Endothelial cell of umbilical vein (primary cell): Measurements from ENCODE around the gene B9D2. TPM values are rescaled to one million over a fixed set of nuclear protein-coding genes. Genes with fewer than 3 reads are reported as not detected.

Source experiments
- BruUV-seq: library from RNA; stranded (reverse); fragments of 400-500 nt; replicated peaks from 2 replicates; lab custom pipeline; 2021; lab: Mats Ljungman, UMichigan
- CTCF ChIA-PET: fragments of 300-600, 350-600 bp; sonication (Branson Sonifier 250); formaldehyde crosslinking; loops from one replicate; lab custom pipeline; 2021; ENCODE audit warnings: antibody characterized with exemption, inconsistent platforms; lab: Charles Lee
- POLR2A ChIA-PET: fragments of 300-600, 350-600 bp; sonication (Branson Sonifier 250); formaldehyde crosslinking; loops from one replicate; lab custom pipeline; 2021; ENCODE audit warnings: antibody characterized with exemption, inconsistent platforms; lab: Charles Lee
- DNase-seq: peaks from one replicate; pipeline ENCODE4 v3.0.0-alpha.2; 2011; ENCODE audit warnings: low read depth, low spot score
- FAIRE-seq: peaks from 2 replicates; lab custom pipeline; 2011; peaks lifted over from hg19 to GRCh38; lab: Jason Lieb, UNC
- H2AFZ ChIP-seq: 2 replicates; pipeline ENCODE4 v1.6.0; 2012; ENCODE audit warnings: low read depth, low read length, control low read depth, inconsistent platforms
- H3K27ac ChIP-seq: 2 replicates; pipeline ENCODE4 v1.5.1; 2011; ENCODE audit warnings: low read depth, mild to moderate bottlenecking, control low read depth, low read length, moderate library complexity; ENCODE audit not compliant: insufficient read depth
- H3K27me3 ChIP-seq, 2 experiments: 2 replicates each; pipeline versions ENCODE4 v1.6.0 to v1.6.1; 2011; ENCODE audit warnings: low read length in 2 of 2, mixed read lengths in 1 of 2; ENCODE audit not compliant: control insufficient read depth in 2 of 2, insufficient read depth in 2 of 2
- H3K36me3 ChIP-seq, 2 experiments: 2 replicates in 1 of 2; 3 replicates in 1 of 2; pipeline ENCODE4 v1.5.1; 2011; ENCODE audit warnings: low read length in 2 of 2, mild to moderate bottlenecking in 1 of 2, moderate library complexity in 1 of 2; ENCODE audit not compliant: control insufficient read depth in 2 of 2, insufficient read depth in 2 of 2; ENCODE audit errors: extremely low read depth in 1 of 2
- H3K4me1 ChIP-seq: 3 replicates; pipeline ENCODE4 v1.5.1; 2011; ENCODE audit warnings: mild to moderate bottlenecking, low read length; ENCODE audit not compliant: control insufficient read depth, insufficient read depth; ENCODE audit errors: extremely low read depth
- H3K4me2 ChIP-seq: 2 replicates; pipeline ENCODE4 v1.6.1; 2011; ENCODE audit warnings: low read length, control low read depth, mixed read lengths; ENCODE audit not compliant: insufficient read depth
- H3K4me3 ChIP-seq, 3 experiments: fragments of 200-600 bp in 1 of 3; sonication (generic), shearing (Covaris generic) in 1 of 3; replicated peaks in 1 of 3; 2 replicates each; pipeline ENCODE4 v1.5.1; 2011 to 2016; ENCODE audit warnings: control low read depth in 3 of 3, low read length in 3 of 3, mild to moderate bottlenecking in 2 of 3, inconsistent platforms in 1 of 3, low read depth in 1 of 3, moderate library complexity in 1 of 3; ENCODE audit not compliant: insufficient read depth in 1 of 3
- H3K79me2 ChIP-seq: 2 replicates; pipeline ENCODE4 v1.6.0; 2012; ENCODE audit warnings: low read length, inconsistent platforms; ENCODE audit not compliant: control insufficient read depth, insufficient read depth
- H3K9ac ChIP-seq: replicated peaks from 2 replicates; pipeline ENCODE3; 2011; ENCODE audit warnings: low read length, control low read depth; ENCODE audit not compliant: insufficient read depth; ENCODE audit errors: extremely low read depth
- H3K9me1 ChIP-seq: replicated peaks from 3 replicates; pipeline ENCODE4 v1.6.0; 2011; ENCODE audit warnings: mild to moderate bottlenecking, low read length; ENCODE audit not compliant: control insufficient read depth, insufficient read depth; ENCODE audit errors: extremely low read depth
- H3K9me3 ChIP-seq: replicated peaks from 2 replicates; pipeline ENCODE4 v1.5.1; 2012; ENCODE audit warnings: low read length, inconsistent platforms; ENCODE audit not compliant: control insufficient read depth, insufficient read depth
- H4K20me1 ChIP-seq: replicated peaks from 2 replicates; pipeline ENCODE3; 2011; ENCODE audit warnings: mild to moderate bottlenecking, low read length; ENCODE audit not compliant: control insufficient read depth, insufficient read depth; ENCODE audit errors: extremely low read depth
- EZH2 ChIP-seq: IDR thresholded peaks from 2 replicates; pipeline ENCODE4 v1.6.1; 2012; ENCODE audit warnings: borderline replicate concordance, low read depth, mild to moderate bottlenecking, moderate library complexity, low read length, inconsistent platforms; ENCODE audit not compliant: severe bottlenecking
- FOS ChIP-seq: IDR thresholded peaks from 2 replicates; pipeline ENCODE4 v1.6.1; 2011; ENCODE audit warnings: mild to moderate bottlenecking, low read length, moderate library complexity, borderline replicate concordance; ENCODE audit not compliant: insufficient read depth
- GATA2 ChIP-seq: IDR thresholded peaks from 2 replicates; pipeline ENCODE4 v1.7.0; 2011; ENCODE audit warnings: low read depth, mild to moderate bottlenecking, moderate library complexity, mixed read lengths, low read length; ENCODE audit not compliant: insufficient read length, insufficient read depth
- JUN ChIP-seq: IDR thresholded peaks from 2 replicates; pipeline ENCODE4 v1.6.1; 2011; ENCODE audit warnings: borderline replicate concordance, low read depth; ENCODE audit not compliant: insufficient read length, insufficient read depth
- MYC ChIP-seq: IDR thresholded peaks from one replicate; pipeline ENCODE4 v1.6.1; 2011; ENCODE audit warnings: mild to moderate bottlenecking, low read depth, low read length
- POLR2A ChIP-seq: IDR thresholded peaks from 2 replicates; pipeline ENCODE4 v1.6.1; 2012; ENCODE audit warnings: low read depth, mild to moderate bottlenecking, control low read depth, low read length
- POLR2AphosphoS5 ChIP-seq: IDR thresholded peaks from 2 replicates; pipeline ENCODE4 v1.6.1; 2012; ENCODE audit warnings: low read depth, mild to moderate bottlenecking, control low read depth, low read length, moderate library complexity; ENCODE audit not compliant: insufficient read depth
- dilution Hi-C: fragments of 300-500 bp; cut with MboI; formaldehyde crosslinking; loops from one replicate; pipeline ENCODE4 v1.15.0; 2019; ENCODE audit warnings: low sequenced_read_pairs; ENCODE audit not compliant: extremely low pct_ligation_motif_present
- intact Hi-C: fragments of 100-400 bp; cut with micrococcal nuclease; formaldehyde crosslinking; loops from one replicate; pipeline ENCODE4 v1.10.0; 2022
- polyA plus RNA-seq, 4 experiments: library from polyadenylated mRNA; depleted of rRNA in 3 of 4; stranded (reverse) in 3 of 4; unstranded in 1 of 4; fragments of >200 nt; gene quantifications; 2 replicates each; pipeline versions ENCODE4 v1.2.1 to v1.2.3, GENCODE V29; 2011 to 2012; ENCODE audit warnings: missing spikeins in 1 of 4
- total RNA-seq: library from RNA; stranded (reverse); gene quantifications from 2 replicates; pipeline ENCODE4 v1.2.3, GENCODE V29; 2021
- TF ChIP-seq, protein P1 (sequence below), 2 donors: IDR thresholded peaks; 1 replicate in 1 of 2; 2 replicates in 1 of 2; pipeline ENCODE4 v1.5.1; 2011; ENCODE audit warnings: low read length in 2 of 2, mild to moderate bottlenecking in 2 of 2, moderate library complexity in 2 of 2, control low read depth in 1 of 2, inconsistent platforms in 1 of 2, low read depth in 1 of 2; ENCODE audit not compliant: insufficient read depth in 1 of 2; ENCODE audit errors: extremely low read depth in 1 of 2
- TF ChIP-seq, protein P2 (sequence below): IDR thresholded peaks from 2 replicates; pipeline ENCODE4 v1.6.1; 2011; ENCODE audit not compliant: insufficient read depth, insufficient read length

B9D2 gene
- total and polyA plus RNA-seq, 2 donors (not counting 3 experiments of a cell fraction or from before 2014, with no cell fraction given), result 12.2 to 23.9 TPM

DNA sequence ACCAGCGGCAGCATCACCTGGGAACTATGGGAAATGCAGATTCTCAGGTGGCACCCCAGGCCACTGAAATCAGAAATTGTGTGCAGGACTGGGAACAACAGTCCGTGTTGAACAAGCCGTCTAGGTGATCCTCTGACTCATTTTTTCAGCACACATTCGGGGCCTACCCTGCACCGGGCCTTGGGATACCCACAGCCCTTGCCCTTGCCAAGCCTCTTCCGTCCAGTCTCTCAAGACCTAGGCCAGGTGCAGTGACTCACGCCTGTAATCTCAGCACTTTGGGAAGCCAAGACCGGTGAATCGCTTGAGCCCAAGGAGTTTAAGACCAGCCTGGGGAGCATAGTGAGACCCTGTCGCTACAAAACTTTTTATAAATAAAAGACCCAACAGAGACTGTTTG, 28.5 kb downstream of the B9D2 start:
- CTCF ChIA-PET, result interaction anchor here (1.1 to 1.6 kb wide), 3 partner anchors 11 to 96 kb away, joined by 3 to 5 read pairs (median 4); no protein-coding TSS in a partner anchor
- peaks cover 27 to 47% of the 10 kb centered on the region in 2 experiments for H3K36me3 ChIP-seq
- no peak for DNase-seq
- H3K9ac ChIP-seq, result no peak overlapping the region
- H3K79me2 ChIP-seq, result peaks cover 39% of the 10 kb centered on the region
- TF ChIP-seq JUN, result no peak
- TF ChIP-seq, protein P1, sequence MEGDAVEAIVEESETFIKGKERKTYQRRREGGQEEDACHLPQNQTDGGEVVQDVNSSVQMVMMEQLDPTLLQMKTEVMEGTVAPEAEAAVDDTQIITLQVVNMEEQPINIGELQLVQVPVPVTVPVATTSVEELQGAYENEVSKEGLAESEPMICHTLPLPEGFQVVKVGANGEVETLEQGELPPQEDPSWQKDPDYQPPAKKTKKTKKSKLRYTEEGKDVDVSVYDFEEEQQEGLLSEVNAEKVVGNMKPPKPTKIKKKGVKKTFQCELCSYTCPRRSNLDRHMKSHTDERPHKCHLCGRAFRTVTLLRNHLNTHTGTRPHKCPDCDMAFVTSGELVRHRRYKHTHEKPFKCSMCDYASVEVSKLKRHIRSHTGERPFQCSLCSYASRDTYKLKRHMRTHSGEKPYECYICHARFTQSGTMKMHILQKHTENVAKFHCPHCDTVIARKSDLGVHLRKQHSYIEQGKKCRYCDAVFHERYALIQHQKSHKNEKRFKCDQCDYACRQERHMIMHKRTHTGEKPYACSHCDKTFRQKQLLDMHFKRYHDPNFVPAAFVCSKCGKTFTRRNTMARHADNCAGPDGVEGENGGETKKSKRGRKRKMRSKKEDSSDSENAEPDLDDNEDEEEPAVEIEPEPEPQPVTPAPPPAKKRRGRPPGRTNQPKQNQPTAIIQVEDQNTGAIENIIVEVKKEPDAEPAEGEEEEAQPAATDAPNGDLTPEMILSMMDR (IDR thresholded peaks at IDR 0.05; ENCODE audit: extremely low read depth in 1 of 2, insufficient read depth in 1 of 2, low read depth in 1 of 2, low read length in 2 of 2), result no peak
- no peak for TF ChIP-seq FOS
- no peak for TF ChIP-seq POLR2A
- TF ChIP-seq EZH2, result no peak
- TF ChIP-seq, protein P2, sequence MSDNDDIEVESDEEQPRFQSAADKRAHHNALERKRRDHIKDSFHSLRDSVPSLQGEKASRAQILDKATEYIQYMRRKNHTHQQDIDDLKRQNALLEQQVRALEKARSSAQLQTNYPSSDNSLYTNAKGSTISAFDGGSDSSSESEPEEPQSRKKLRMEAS, result no peak
- TF ChIP-seq MYC, result no peak
- TF ChIP-seq POLR2AphosphoS5, result no peak
- TF ChIP-seq GATA2, result no peak
- no peaks in the 10 kb centered on the region for H4K20me1 ChIP-seq
- no peak for FAIRE-seq
- H3K9me1 ChIP-seq, result no peaks in the 10 kb centered on the region
- H3K27ac ChIP-seq, result no peak overlapping the region
- peaks cover 5% of the 10 kb centered on the region for H3K4me1 ChIP-seq
- no peak overlapping the region for H3K4me3 ChIP-seq
- H3K4me2 ChIP-seq, result no peak overlapping the region
- dilution Hi-C loops, result no loop called here
- POLR2A ChIA-PET, result no interaction called here
- no peak overlapping the region for H2AFZ ChIP-seq
- no peaks in the 10 kb centered on the region for H3K9me3 ChIP-seq
- no peaks in the 10 kb centered on the region for H3K27me3 ChIP-seq
- BruUV-seq, result no TSS peak
- intact Hi-C loops, result no loop called here
